Osteoblast (primary cell): ENCODE results near the gene SNRNP25. TPM values are rescaled to one million over a fixed set of nuclear protein-coding genes. Genes with fewer than 3 reads are reported as not detected.
A peak's percentile ranks its signal among the peaks of the same experiment; 100 is the strongest.
"Not testable (repeated sequence)": the region's sequence is repeated elsewhere in the genome, so short reads cannot be mapped to it uniquely, and the experiment has no call there.

Experiments used
- DNase-seq: peaks from one replicate; pipeline ENCODE4 v3.0.0; 2011; ENCODE audit warnings: low spot score, mixed read lengths; ENCODE audit not compliant: insufficient read length; ENCODE audit errors: missing footprints
- H2AFZ ChIP-seq: 2 replicates; pipeline ENCODE4 v1.6.0; 2011; ENCODE audit warnings: mild to moderate bottlenecking, low read length
- H3K27ac ChIP-seq: 2 replicates; pipeline ENCODE4 v1.5.1; 2011; ENCODE audit warnings: mild to moderate bottlenecking, low read depth, low read length, moderate library complexity
- H3K27me3 ChIP-seq: 2 replicates; pipeline ENCODE4 v1.6.0; 2012; ENCODE audit warnings: mild to moderate bottlenecking, control low read depth, inconsistent platforms, low read length, moderate library complexity; ENCODE audit not compliant: insufficient read depth
- H3K36me3 ChIP-seq: 2 replicates; pipeline ENCODE4 v1.5.1; 2011; ENCODE audit warnings: mild to moderate bottlenecking, low read length, control low read depth, moderate library complexity; ENCODE audit not compliant: insufficient read depth
- H3K4me1 ChIP-seq: 2 replicates; pipeline ENCODE4 v1.5.1; 2011; ENCODE audit warnings: mild to moderate bottlenecking, low read length, control low read depth, moderate library complexity; ENCODE audit not compliant: insufficient read depth
- H3K4me2 ChIP-seq: 2 replicates; pipeline ENCODE4 v1.6.0; 2011; ENCODE audit warnings: mild to moderate bottlenecking, low read length; ENCODE audit not compliant: insufficient read depth
- H3K4me3 ChIP-seq: fragments of 200-600 bp; sonication (generic); 3 replicates; pipeline ENCODE4 v1.5.1; 2012; ENCODE audit warnings: mild to moderate bottlenecking, low read length, inconsistent platforms; ENCODE audit not compliant: insufficient read depth
- H3K79me2 ChIP-seq: 2 replicates; pipeline ENCODE4 v1.6.0; 2012; ENCODE audit warnings: mild to moderate bottlenecking, low read length, control low read depth, inconsistent platforms; ENCODE audit not compliant: insufficient read depth
- H3K9me3 ChIP-seq: 2 replicates; pipeline ENCODE4 v1.5.1; 2011; ENCODE audit warnings: low read depth, low read length, control low read depth
- H4K20me1 ChIP-seq: 2 replicates; pipeline ENCODE4 v1.6.0; 2012; ENCODE audit warnings: mild to moderate bottlenecking, low read length, control low read depth; ENCODE audit not compliant: insufficient read depth
- total RNA-seq: library from RNA; depleted of rRNA; stranded (reverse); fragments of >200 nt; gene quantifications from 2 replicates; pipeline ENCODE4 v1.2.3, GENCODE V29; 2012
- TF ChIP-seq, protein P1 (sequence below): IDR thresholded peaks from 2 replicates; pipeline ENCODE4 v1.5.1; 2011; ENCODE audit warnings: mild to moderate bottlenecking, low read depth, low read length, moderate library complexity; ENCODE audit errors: extremely low read depth

SNRNP25 gene
- total RNA-seq: 9.4 and 14.5 TPM in 2 replicates

DNA sequence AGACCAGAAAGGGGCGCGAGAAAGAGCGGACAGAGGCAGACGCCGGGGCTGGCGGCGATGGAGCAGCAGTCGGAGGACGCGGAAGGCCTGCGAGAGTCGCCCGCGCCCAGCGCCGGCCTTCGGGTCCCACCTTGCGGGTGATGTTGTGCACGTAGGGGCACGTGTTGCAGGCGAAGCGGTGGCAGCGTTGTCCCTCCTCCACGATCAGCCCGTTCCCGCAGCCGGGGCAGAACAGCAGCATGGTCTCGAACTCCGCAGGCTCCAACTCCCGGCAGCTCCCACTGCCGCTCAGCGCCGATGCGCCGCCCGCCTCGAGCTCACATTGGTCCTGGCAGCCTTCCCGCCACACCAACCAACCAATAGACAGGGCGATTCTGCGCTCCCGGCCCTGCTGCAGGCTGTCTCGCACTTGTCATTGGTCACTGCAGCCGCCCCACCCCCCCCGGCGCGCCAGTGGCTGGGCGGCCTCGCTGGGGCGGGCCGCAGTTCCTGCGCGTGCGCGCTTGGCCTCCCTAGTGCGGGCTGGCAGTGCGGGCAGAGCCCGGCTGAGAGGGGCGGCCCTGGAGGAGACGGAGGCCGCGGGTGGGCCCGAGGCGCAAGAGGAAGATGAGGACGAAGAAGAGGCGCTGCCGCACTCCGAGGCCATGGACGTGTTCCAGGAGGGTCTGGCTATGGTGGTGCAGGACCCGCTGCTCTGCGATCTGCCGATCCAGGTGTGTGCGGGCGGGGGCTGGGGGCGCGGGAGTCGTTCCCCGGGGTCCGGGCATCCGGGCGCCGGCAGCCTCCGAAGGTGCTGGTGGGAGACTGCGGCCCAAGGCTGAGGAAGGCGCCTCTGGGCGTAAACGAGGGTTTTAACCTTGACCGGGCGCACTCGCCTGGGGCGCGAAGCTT, at the start of gene SNRNP25, which contains the start of gene POLR3K:
SNRNP25 (plus strand) TSS at position 483 of the 891 bp plus-strand sequence; CDS start at position 672, 189 bp downstream.
POLR3K (minus strand) TSS at position 263 of the 891 bp plus-strand sequence; CDS start at position 241, 22 bp downstream.
- Histone ChIP-seq H3K36me3 (peaks cover 42% of the 10 kb centered on the region), H3K27ac (peak within 1 kb of the TSS; percentile 64), H3K27me3 (no peaks in the 10 kb centered on the region), H3K4me2 (peak within 1 kb of the TSS; percentile 95), H3K79me2 (peaks cover 21% of the 10 kb centered on the region), H4K20me1 (peaks cover 15% of the 10 kb centered on the region), H3K9me3 (no peaks in the 10 kb centered on the region), H3K4me3 (peak within 1 kb of the TSS; percentile 92), H3K4me1 (peaks cover 6% of the 10 kb centered on the region), H2AFZ (peak within 1 kb of the TSS; percentile 95)
- peak; percentile 100 for DNase-seq
- TF ChIP-seq, protein P1, sequence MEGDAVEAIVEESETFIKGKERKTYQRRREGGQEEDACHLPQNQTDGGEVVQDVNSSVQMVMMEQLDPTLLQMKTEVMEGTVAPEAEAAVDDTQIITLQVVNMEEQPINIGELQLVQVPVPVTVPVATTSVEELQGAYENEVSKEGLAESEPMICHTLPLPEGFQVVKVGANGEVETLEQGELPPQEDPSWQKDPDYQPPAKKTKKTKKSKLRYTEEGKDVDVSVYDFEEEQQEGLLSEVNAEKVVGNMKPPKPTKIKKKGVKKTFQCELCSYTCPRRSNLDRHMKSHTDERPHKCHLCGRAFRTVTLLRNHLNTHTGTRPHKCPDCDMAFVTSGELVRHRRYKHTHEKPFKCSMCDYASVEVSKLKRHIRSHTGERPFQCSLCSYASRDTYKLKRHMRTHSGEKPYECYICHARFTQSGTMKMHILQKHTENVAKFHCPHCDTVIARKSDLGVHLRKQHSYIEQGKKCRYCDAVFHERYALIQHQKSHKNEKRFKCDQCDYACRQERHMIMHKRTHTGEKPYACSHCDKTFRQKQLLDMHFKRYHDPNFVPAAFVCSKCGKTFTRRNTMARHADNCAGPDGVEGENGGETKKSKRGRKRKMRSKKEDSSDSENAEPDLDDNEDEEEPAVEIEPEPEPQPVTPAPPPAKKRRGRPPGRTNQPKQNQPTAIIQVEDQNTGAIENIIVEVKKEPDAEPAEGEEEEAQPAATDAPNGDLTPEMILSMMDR: no peak

GRCh38 chr16:9903-10665, 43.5 kb upstream of the SNRNP25 start:
- Histone ChIP-seq H3K4me1 (no peaks in the 10 kb centered on the region), H3K4me3 (peak overlapping the region; percentile 39), H3K79me2 (no peaks in the 10 kb centered on the region), H3K27ac (no peak overlapping the region), H3K27me3 (no peaks in the 10 kb centered on the region), H4K20me1 (no peaks in the 10 kb centered on the region), H2AFZ (no peak overlapping the region), H3K36me3 (no peaks in the 10 kb centered on the region), H3K9me3 (no peaks in the 10 kb centered on the region), H3K4me2 (no peak overlapping the region)
- DNase-seq: no peak
- TF ChIP-seq, protein P1: no peak

GRCh38 chr16:10772-11171, 42.9 kb upstream of the SNRNP25 start:
- not testable (repeated sequence) for H3K4me1 ChIP-seq
- TF ChIP-seq, protein P1: peak; percentile 32

GRCh38 chr16:17062-17765, 36.4 kb upstream of the SNRNP25 start:
- H3K4me2 ChIP-seq, H3K79me2 ChIP-seq, H4K20me1 ChIP-seq, H3K4me1 ChIP-seq, H3K36me3 ChIP-seq, H3K27ac ChIP-seq, DNase-seq, H2AFZ ChIP-seq, H3K9me3 ChIP-seq, H3K4me3 ChIP-seq, H3K27me3 ChIP-seq: not testable (repeated sequence)

More at GRCh38 chr16:10772-11171, 42.9 kb upstream of the SNRNP25 start:
- H3K79me2 ChIP-seq, H3K4me2 ChIP-seq, H2AFZ ChIP-seq, H3K27ac ChIP-seq, H4K20me1 ChIP-seq, H3K36me3 ChIP-seq, H3K9me3 ChIP-seq, H3K4me3 ChIP-seq, H3K27me3 ChIP-seq, DNase-seq: not testable (repeated sequence)

- H2AFZ ChIP-seq, DNase-seq, H3K79me2 ChIP-seq, H3K4me2 ChIP-seq, H3K9me3 ChIP-seq, H3K4me3 ChIP-seq, H3K27ac ChIP-seq, H3K4me1 ChIP-seq, H3K36me3 ChIP-seq, H4K20me1 ChIP-seq, H3K27me3 ChIP-seq: not testable (repeated sequence)
Measured at GRCh38 chr16:20886-21285, 32.7 kb upstream of the SNRNP25 start.

- not testable (repeated sequence) for H3K79me2 ChIP-seq
Measured at GRCh38 chr16:24151-24550, 29.5 kb upstream of the SNRNP25 start.

More at GRCh38 chr16:24151-24550, 29.5 kb upstream of the SNRNP25 start:
- DNase-seq, H3K4me2 ChIP-seq, H4K20me1 ChIP-seq, H3K36me3 ChIP-seq, H3K4me1 ChIP-seq, H3K9me3 ChIP-seq, H3K27me3 ChIP-seq, H2AFZ ChIP-seq, H3K4me3 ChIP-seq, H3K27ac ChIP-seq: not testable (repeated sequence)
